ENCODE data around the gene CCL4L2.
"Not testable (repeated sequence)": the region's sequence is repeated elsewhere in the genome, so short reads cannot be mapped to it uniquely, and the experiment has no call there.

The CCL4L2 gene

DNA sequence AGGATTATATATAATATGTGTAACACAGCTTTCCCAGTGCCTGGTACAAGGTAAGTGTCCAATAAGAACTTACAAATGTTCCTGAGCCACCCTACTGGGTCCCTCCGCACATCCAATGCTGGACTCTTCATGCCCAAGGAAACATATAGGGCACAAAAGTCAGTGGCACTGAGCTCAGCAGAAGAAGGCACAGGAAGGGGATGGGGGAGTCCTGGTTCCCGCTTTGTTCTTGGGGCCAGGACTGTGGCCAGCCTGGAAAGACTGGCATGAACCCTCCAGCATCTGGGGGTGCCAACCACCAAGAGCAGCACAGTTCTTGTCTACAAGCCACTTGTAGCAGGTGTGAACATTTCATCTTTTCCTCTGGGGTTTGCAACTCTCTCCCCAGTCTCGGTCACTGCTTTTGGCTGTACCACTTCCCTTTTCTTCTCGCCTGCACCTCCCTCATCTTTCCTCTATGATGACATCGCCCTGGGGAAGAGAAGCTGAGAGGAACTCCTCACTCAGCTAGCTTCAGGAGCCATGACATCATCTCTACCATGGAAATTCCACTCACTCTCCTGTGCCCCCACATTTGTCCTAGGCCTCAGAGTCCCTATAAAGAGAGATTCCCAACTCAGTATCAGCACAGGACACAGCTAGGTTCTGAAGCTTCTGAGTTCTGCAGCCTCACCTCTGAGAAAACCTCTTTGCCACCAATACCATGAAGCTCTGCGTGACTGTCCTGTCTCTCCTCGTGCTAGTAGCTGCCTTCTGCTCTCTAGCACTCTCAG is at the start of gene CCL4L2:
TSS of gene CCL4L2 (plus strand) at position 625 of the 773 bp plus-strand sequence.
- H3K27me3 ChIP-seq (ENCODE audit: insufficient read depth, low read length, poor library complexity); H4K20me1 ChIP-seq (ENCODE audit: insufficient read depth, low read length); H3K9ac ChIP-seq (ENCODE audit: low read depth, low read length); H3K4me1 ChIP-seq (ENCODE audit: insufficient read depth, low read length); H3K36me3 ChIP-seq (ENCODE audit: insufficient read depth, low read length); DNase-seq; H3K4me3 ChIP-seq (ENCODE audit: low read depth in 1 of 2, low read length in 2 of 2); H3K4me2 ChIP-seq (ENCODE audit: insufficient read depth, low read length); H2AFZ ChIP-seq (ENCODE audit: low read depth, low read length); H3K9me3 ChIP-seq (ENCODE audit: insufficient read depth, low read length, severe bottlenecking); H3K79me2 ChIP-seq (ENCODE audit: insufficient read depth, low read length): not testable (repeated sequence)
- 0 out of 2 replicates have a peak within 1 kb of the TSS, but pooled peaks have one; percentile 34 for H3K27ac ChIP-seq (ENCODE audit: low read length)
- ATAC-seq (ENCODE audit: insufficient read depth, low read depth), result peak; percentile 52; the same call in 2 of the 3 replicates

DNA sequence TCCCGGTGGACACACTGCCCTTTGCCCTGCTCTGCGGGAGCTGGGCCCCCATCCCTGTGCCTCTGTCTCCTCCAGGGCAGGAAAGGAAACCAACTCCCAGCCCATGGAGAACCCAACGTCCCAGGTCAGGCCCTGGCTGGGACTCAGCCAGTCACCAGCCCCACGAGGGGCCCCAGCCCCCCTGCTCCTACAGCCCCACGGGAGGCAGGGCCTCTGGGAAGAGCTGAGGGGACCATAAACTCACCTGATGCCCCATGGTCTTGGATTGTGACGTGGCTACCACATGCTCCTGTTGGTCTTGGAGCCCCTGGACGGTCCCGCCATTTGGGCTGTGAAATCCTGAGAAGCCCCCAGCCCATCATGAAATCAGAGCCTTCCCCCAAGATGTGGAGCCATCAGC is 42.0 kb upstream of the CCL4L2 start:
- H3K27me3 ChIP-seq (ENCODE audit: insufficient read depth, low read length, poor library complexity); H3K79me2 ChIP-seq (ENCODE audit: insufficient read depth, low read length); H3K36me3 ChIP-seq (ENCODE audit: insufficient read depth, low read length); H3K4me1 ChIP-seq (ENCODE audit: insufficient read depth, low read length); H3K4me2 ChIP-seq (ENCODE audit: insufficient read depth, low read length); ATAC-seq (ENCODE audit: insufficient read depth, low read depth); H4K20me1 ChIP-seq (ENCODE audit: insufficient read depth, low read length); DNase-seq; H3K9ac ChIP-seq (ENCODE audit: low read depth, low read length); H2AFZ ChIP-seq (ENCODE audit: low read depth, low read length); H3K9me3 ChIP-seq (ENCODE audit: insufficient read depth, low read length, severe bottlenecking); H3K4me3 ChIP-seq (ENCODE audit: low read depth in 1 of 2, low read length in 2 of 2); H3K27ac ChIP-seq (ENCODE audit: low read length): not testable (repeated sequence)

DNA sequence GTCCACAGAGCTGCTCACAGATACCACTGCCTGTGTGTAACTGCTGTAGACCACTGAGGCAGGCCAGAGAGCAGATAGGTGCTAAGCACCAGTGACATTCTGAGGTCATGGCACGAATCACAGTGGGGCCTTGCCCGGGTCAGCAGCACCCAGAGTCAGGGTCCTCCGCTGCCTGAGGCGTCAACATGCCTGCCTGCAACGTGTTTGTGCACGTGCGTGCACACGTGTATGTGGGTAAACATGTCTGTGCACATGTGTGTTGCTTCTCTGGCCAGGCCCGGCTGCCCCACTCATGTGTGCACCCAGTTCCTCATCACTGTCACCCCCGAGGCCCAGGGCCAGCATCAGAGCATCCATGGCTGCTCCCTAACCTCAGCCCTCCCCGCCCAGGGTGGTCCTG is 34.3 kb upstream of the CCL4L2 start, which contains the start of gene TBC1D3B:
TSS of gene TBC1D3B (minus strand) at position 101 of the 400 bp plus-strand sequence. CDS start 1,586 bp downstream, outside the sequence.
- H3K27ac ChIP-seq (ENCODE audit: low read length); DNase-seq; H3K9me3 ChIP-seq (ENCODE audit: insufficient read depth, low read length, severe bottlenecking); H3K79me2 ChIP-seq (ENCODE audit: insufficient read depth, low read length); H3K36me3 ChIP-seq (ENCODE audit: insufficient read depth, low read length); ATAC-seq (ENCODE audit: insufficient read depth, low read depth); H3K9ac ChIP-seq (ENCODE audit: low read depth, low read length); H3K4me1 ChIP-seq (ENCODE audit: insufficient read depth, low read length); H3K4me3 ChIP-seq (ENCODE audit: low read depth in 1 of 2, low read length in 2 of 2); H2AFZ ChIP-seq (ENCODE audit: low read depth, low read length); H3K4me2 ChIP-seq (ENCODE audit: insufficient read depth, low read length); H3K27me3 ChIP-seq (ENCODE audit: insufficient read depth, low read length, poor library complexity); H4K20me1 ChIP-seq (ENCODE audit: insufficient read depth, low read length): not testable (repeated sequence)

DNA sequence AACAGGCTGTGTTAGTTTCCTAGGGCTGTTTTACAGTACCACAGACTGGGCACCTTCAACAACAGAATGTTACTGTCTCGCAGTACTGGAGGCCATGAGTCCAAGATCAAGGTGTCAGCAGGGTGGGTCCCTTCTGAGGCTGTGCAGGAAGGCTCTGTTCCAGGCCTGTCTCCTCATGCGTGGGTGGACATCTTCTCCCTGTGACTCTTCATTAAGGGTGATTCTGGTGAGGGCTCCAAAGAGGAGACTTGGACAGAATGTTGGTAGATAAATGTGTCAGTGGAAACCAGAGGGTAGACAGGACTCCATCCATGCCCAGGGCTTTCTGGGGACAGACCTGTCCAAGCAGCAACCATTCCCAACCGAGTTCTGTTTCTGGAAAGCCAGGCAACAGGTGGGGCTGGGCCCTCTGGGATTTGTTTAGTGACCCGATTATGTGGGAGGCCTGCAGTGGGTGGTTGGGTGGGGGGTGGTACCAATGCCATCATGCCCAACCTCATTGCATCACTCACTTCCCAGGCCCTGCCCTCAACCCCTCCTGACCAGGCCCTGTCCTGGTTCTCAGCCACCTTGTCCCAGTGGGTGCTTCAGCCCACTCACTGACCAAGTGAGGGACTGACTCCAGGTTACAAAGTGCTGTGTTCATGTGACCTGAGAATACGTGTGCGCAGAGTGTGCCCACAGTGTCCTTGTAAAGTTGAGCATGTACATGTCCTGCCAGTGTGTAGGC is 29.3 kb upstream of the CCL4L2 start:
- not testable (repeated sequence) for H3K9ac ChIP-seq (ENCODE audit: low read depth, low read length); H3K4me3 ChIP-seq (ENCODE audit: low read depth in 1 of 2, low read length in 2 of 2); H3K27me3 ChIP-seq (ENCODE audit: insufficient read depth, low read length, poor library complexity); ATAC-seq (ENCODE audit: insufficient read depth, low read depth); H3K79me2 ChIP-seq (ENCODE audit: insufficient read depth, low read length); H3K9me3 ChIP-seq (ENCODE audit: insufficient read depth, low read length, severe bottlenecking); H3K4me2 ChIP-seq (ENCODE audit: insufficient read depth, low read length); H2AFZ ChIP-seq (ENCODE audit: low read depth, low read length); H3K36me3 ChIP-seq (ENCODE audit: insufficient read depth, low read length); DNase-seq; H4K20me1 ChIP-seq (ENCODE audit: insufficient read depth, low read length)
- Histone ChIP-seq H3K27ac (ENCODE audit: low read length) (peak overlapping the region; percentile 27), H3K4me1 (ENCODE audit: insufficient read depth, low read length) (peaks cover 11% of the 10 kb centered on the region)

DNA sequence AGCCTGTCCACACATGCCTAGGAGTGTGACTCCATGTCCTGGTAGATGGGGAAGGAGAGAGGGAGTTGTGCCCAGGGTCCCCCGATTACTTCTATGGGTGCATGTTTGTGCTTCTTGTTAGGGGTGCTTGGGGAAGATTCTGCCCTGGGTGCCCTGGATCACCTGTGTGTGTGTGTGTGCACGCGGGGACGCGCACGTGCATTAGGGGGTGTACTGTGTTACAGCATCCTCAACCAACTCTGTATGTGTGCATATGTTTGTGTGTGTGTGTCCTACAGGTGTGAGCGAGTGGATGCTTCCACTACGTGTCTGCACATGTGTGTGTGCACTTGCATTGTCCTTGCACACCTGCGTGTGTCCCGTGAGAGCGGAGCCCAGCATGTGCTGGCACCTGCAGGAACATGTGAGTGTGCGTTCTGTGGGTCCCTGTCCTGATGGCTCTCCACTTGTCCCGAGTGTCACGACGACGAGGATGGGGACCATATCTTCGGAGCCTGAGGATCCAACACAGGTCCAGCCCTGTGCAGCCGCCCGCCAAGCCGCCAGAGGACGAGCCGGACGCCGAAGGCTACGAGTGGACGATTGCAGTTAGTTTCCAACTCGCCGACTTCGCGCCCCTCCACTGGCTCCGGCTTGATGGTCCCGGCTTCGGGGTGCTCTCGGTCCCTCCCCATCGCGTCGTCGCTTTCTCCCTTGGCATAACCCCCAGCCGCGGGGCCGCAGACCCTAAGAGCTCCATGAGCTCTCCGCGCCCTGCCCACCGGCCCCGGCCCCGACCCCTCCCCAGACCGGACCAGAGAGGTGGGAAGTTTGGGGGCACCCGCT is 28.5 kb upstream of the CCL4L2 start:
- no peak overlapping the region for H3K4me3 ChIP-seq (ENCODE audit: low read depth in 1 of 2, low read length in 2 of 2)
- H3K4me1 ChIP-seq (ENCODE audit: insufficient read depth, low read length), result peaks cover 18% of the 10 kb centered on the region
- DNase-seq (no peak), ATAC-seq (ENCODE audit: insufficient read depth, low read depth) (no peak)
- no peaks in the 10 kb centered on the region for H3K27me3 ChIP-seq (ENCODE audit: insufficient read depth, low read length, poor library complexity)
- H3K36me3 ChIP-seq (ENCODE audit: insufficient read depth, low read length), result no peaks in the 10 kb centered on the region
- TF ChIP-seq EZH2 (IDR thresholded peaks at IDR 0.05; ENCODE audit: borderline replicate concordance, low read depth, low read length, severe bottlenecking), result no peak
- TF ChIP-seq, protein P1, sequence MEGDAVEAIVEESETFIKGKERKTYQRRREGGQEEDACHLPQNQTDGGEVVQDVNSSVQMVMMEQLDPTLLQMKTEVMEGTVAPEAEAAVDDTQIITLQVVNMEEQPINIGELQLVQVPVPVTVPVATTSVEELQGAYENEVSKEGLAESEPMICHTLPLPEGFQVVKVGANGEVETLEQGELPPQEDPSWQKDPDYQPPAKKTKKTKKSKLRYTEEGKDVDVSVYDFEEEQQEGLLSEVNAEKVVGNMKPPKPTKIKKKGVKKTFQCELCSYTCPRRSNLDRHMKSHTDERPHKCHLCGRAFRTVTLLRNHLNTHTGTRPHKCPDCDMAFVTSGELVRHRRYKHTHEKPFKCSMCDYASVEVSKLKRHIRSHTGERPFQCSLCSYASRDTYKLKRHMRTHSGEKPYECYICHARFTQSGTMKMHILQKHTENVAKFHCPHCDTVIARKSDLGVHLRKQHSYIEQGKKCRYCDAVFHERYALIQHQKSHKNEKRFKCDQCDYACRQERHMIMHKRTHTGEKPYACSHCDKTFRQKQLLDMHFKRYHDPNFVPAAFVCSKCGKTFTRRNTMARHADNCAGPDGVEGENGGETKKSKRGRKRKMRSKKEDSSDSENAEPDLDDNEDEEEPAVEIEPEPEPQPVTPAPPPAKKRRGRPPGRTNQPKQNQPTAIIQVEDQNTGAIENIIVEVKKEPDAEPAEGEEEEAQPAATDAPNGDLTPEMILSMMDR (IDR thresholded peaks at IDR 0.05; ENCODE audit: borderline replicate concordance, extremely low read depth, low read length, poor library complexity, severe bottlenecking), result no peak
- H3K4me2 ChIP-seq (ENCODE audit: insufficient read depth, low read length), result no peak overlapping the region
- H3K9me3 ChIP-seq (ENCODE audit: insufficient read depth, low read length, severe bottlenecking), result no peaks in the 10 kb centered on the region
- H3K79me2 ChIP-seq (ENCODE audit: insufficient read depth, low read length), result no peaks in the 10 kb centered on the region
- no peak overlapping the region for H2AFZ ChIP-seq (ENCODE audit: low read depth, low read length)
- H3K27ac ChIP-seq (ENCODE audit: low read length), result peak overlapping the region; percentile 27; the same call in 1 of the 2 replicates
- no peaks in the 10 kb centered on the region for H4K20me1 ChIP-seq (ENCODE audit: insufficient read depth, low read length)
- no peak overlapping the region for H3K9ac ChIP-seq (ENCODE audit: low read depth, low read length)
